Panc1 (cell line): ENCODE data around the gene CYCS. TPM values are rescaled to one million over a fixed set of nuclear protein-coding genes. Genes with fewer than 3 reads are reported as not detected.

Source experiments
- ATAC-seq: fragments of 200-7000 bp; cut with Tn5 transposase; 2 replicates; pipeline ENCODE4 v1.9.1; 2020; ENCODE audit warnings: mild to moderate bottlenecking, moderate library complexity
- BruUV-seq: library from RNA; stranded (reverse); fragments of 400-500 nt; replicated peaks from 2 replicates; lab custom pipeline; 2021; lab: Mats Ljungman, UMichigan
- CTCF ChIA-PET: fragments of 300-600 bp; sonication (Branson Sonifier 250); formaldehyde crosslinking; loops from one replicate; lab custom pipeline; 2022; ENCODE audit warnings: antibody characterized with exemption; lab: Charles Lee
- POLR2A ChIA-PET: fragments of 300-600 bp; sonication (Branson Sonifier 250); formaldehyde crosslinking; loops from one replicate; lab custom pipeline; 2022; ENCODE audit warnings: antibody characterized with exemption; lab: Charles Lee
- DNase-seq: peaks from one replicate; pipeline ENCODE4 v3.0.0-alpha.2; 2010; ENCODE audit warnings: low read depth, low spot score
- H3K27ac ChIP-seq: 2 replicates; pipeline ENCODE4 v1.5.1; 2011; ENCODE audit warnings: mild to moderate bottlenecking, low read length, inconsistent platforms
- H3K27me3 ChIP-seq: fragments of 200-500 bp; sonication (Bioruptor generic); 2 replicates; pipeline ENCODE4 v1.6.0; 2014; ENCODE audit warnings: low read length, inconsistent platforms; ENCODE audit not compliant: control insufficient read depth, insufficient read depth
- H3K36me3 ChIP-seq: fragments of 200-500 bp; sonication (Bioruptor generic); 2 replicates; pipeline ENCODE4 v1.5.1; 2014; ENCODE audit warnings: inconsistent platforms, mild to moderate bottlenecking, low read length, moderate library complexity; ENCODE audit not compliant: control insufficient read depth, insufficient read depth
- H3K4me1 ChIP-seq: 2 replicates; pipeline ENCODE4 v1.5.1; 2011; ENCODE audit warnings: inconsistent platforms, mild to moderate bottlenecking, low read length, moderate library complexity; ENCODE audit not compliant: control insufficient read depth, insufficient read depth
- H3K4me3 ChIP-seq, 2 experiments: 2 replicates each; pipeline ENCODE4 v1.5.1; 2011 to 2012; ENCODE audit warnings: low read depth in 2 of 2, low read length in 2 of 2, mild to moderate bottlenecking in 2 of 2, inconsistent platforms in 1 of 2, moderate library complexity in 1 of 2
- H3K9me3 ChIP-seq: fragments of 200-500 bp; sonication (Bioruptor generic); 2 replicates; pipeline ENCODE4 v1.5.1; 2014; ENCODE audit warnings: low read depth, mild to moderate bottlenecking, inconsistent platforms, low read length, moderate library complexity; ENCODE audit not compliant: control insufficient read depth, insufficient read depth
- POLR2AphosphoS5 ChIP-seq: IDR thresholded peaks from 2 replicates; pipeline ENCODE4 v1.6.1; 2012; ENCODE audit warnings: mild to moderate bottlenecking, low read depth, low read length, moderate library complexity
- SIN3A ChIP-seq: IDR thresholded peaks from 2 replicates; pipeline ENCODE4 v1.6.1; 2012; ENCODE audit warnings: low read depth, mild to moderate bottlenecking, low read length, moderate library complexity, borderline replicate concordance; ENCODE audit not compliant: insufficient read depth
- TCF7L2 ChIP-seq: IDR thresholded peaks from 2 replicates; pipeline ENCODE4 v1.6.1; 2011; ENCODE audit warnings: mild to moderate bottlenecking, low read depth, low read length, inconsistent platforms
- in situ Hi-C: cut with HindIII; loops from 2 replicates; pipeline ENCODE4 v1.10.0; 2016; ENCODE audit warnings: low sequenced_read_pairs, low pct_unique_long_range_greater_than_20kb
- intact Hi-C: fragments of 100-400 bp; cut with micrococcal nuclease; formaldehyde crosslinking; loops from one replicate; pipeline ENCODE4 v1.10.0; 2022; ENCODE audit not compliant: unreplicated experiment
- total RNA-seq: library from RNA; stranded (reverse); gene quantifications from one replicate; pipeline ENCODE4 v1.2.1, GENCODE V29; 2021; ENCODE audit not compliant: unreplicated experiment
- TF ChIP-seq, protein P1 (sequence below): fragments of 450-650 bp; IDR thresholded peaks from 2 replicates; pipeline ENCODE4 v1.5.1; 2017; ENCODE audit warnings: mild to moderate bottlenecking
- TF ChIP-seq, protein P2 (sequence below), 2 experiments: IDR thresholded peaks; 2 replicates each; pipeline ENCODE4 v1.6.1; 2011 to 2012; ENCODE audit warnings: low read depth in 2 of 2, control low read depth in 1 of 2, low read length in 1 of 2, mild to moderate bottlenecking in 1 of 2, moderate library complexity in 1 of 2; ENCODE audit not compliant: insufficient read depth in 1 of 2

Gene CYCS
- total RNA-seq, 1 experiment from 2014 or later: 245 TPM

DNA sequence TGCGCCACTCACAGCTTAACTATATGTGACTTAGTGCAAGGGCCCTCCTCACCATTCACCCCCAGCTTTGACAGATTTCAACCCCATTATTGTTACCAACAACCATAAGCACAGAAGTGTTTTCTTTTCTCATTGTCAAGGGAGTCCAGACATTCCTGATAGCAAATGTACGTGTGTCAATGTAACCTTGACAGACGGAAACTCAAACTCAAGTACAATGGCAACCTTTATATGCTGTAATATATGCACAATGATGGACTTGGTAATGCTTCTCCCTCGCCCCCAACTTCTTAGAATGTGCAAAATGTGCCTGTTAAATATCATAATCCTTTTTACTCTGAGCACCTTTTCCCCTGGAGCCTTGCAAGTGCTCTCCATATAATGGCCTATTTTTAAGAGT is 34.7 kb downstream of the CYCS start:
- H3K4me3 ChIP-seq: no peak overlapping the region
- H3K27ac ChIP-seq: no peak overlapping the region
- no peak for ATAC-seq
- CTCF ChIA-PET: interaction anchor here (0.9 kb wide), 2 partner anchors 21 to 278 kb away, joined by 3 to 5 read pairs; no protein-coding TSS in a partner anchor
- H3K27me3 ChIP-seq: peaks cover 6% of the 10 kb centered on the region; the same call in 1 of the 2 replicates
- no peak for DNase-seq
- no TSS peak for BruUV-seq
- POLR2A ChIA-PET: interaction anchor here (0.5 to 0.6 kb wide), 2 partner anchors 339 to 1536 kb away, joined by 3 to 9 read pairs; no protein-coding TSS in a partner anchor
- in situ Hi-C loops: no loop called here
- no peaks in the 10 kb centered on the region for H3K4me1 ChIP-seq
- no peaks in the 10 kb centered on the region for H3K36me3 ChIP-seq
- H3K9me3 ChIP-seq: no peaks in the 10 kb centered on the region
- intact Hi-C loops: loop anchor here (5.0 to 10.0 kb wide), 2 partner anchors 108 to 376 kb away; partner anchors contain the start of gene OSBPL3
- TF ChIP-seq, protein P1, sequence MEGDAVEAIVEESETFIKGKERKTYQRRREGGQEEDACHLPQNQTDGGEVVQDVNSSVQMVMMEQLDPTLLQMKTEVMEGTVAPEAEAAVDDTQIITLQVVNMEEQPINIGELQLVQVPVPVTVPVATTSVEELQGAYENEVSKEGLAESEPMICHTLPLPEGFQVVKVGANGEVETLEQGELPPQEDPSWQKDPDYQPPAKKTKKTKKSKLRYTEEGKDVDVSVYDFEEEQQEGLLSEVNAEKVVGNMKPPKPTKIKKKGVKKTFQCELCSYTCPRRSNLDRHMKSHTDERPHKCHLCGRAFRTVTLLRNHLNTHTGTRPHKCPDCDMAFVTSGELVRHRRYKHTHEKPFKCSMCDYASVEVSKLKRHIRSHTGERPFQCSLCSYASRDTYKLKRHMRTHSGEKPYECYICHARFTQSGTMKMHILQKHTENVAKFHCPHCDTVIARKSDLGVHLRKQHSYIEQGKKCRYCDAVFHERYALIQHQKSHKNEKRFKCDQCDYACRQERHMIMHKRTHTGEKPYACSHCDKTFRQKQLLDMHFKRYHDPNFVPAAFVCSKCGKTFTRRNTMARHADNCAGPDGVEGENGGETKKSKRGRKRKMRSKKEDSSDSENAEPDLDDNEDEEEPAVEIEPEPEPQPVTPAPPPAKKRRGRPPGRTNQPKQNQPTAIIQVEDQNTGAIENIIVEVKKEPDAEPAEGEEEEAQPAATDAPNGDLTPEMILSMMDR: no peak
- TF ChIP-seq, protein P2, sequence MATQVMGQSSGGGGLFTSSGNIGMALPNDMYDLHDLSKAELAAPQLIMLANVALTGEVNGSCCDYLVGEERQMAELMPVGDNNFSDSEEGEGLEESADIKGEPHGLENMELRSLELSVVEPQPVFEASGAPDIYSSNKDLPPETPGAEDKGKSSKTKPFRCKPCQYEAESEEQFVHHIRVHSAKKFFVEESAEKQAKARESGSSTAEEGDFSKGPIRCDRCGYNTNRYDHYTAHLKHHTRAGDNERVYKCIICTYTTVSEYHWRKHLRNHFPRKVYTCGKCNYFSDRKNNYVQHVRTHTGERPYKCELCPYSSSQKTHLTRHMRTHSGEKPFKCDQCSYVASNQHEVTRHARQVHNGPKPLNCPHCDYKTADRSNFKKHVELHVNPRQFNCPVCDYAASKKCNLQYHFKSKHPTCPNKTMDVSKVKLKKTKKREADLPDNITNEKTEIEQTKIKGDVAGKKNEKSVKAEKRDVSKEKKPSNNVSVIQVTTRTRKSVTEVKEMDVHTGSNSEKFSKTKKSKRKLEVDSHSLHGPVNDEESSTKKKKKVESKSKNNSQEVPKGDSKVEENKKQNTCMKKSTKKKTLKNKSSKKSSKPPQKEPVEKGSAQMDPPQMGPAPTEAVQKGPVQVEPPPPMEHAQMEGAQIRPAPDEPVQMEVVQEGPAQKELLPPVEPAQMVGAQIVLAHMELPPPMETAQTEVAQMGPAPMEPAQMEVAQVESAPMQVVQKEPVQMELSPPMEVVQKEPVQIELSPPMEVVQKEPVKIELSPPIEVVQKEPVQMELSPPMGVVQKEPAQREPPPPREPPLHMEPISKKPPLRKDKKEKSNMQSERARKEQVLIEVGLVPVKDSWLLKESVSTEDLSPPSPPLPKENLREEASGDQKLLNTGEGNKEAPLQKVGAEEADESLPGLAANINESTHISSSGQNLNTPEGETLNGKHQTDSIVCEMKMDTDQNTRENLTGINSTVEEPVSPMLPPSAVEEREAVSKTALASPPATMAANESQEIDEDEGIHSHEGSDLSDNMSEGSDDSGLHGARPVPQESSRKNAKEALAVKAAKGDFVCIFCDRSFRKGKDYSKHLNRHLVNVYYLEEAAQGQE (IDR thresholded peaks at IDR 0.05; ENCODE audit: insufficient read depth in 1 of 2, low read depth in 2 of 2, low read length in 1 of 2): no peak
- no peak for TF ChIP-seq TCF7L2
- TF ChIP-seq SIN3A: no peak
- TF ChIP-seq POLR2AphosphoS5: no peak

DNA sequence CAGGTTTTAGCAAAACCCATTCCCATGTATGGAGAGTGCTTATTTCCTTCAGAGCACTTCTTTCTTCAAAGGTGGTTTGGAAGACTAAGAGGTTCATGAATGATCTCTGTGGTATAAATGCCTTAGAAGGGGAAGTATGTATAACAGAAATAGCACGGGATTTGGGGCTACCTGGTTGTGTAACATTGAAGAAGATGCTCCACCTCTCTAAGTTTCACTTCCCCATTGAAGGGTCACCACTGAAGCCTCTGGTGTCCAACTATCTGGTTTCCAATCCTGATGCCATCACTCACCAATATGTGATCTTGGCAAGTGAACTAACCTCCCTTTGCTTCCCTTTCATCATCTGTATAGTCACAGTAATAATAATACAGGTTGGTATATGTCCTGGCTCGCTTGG is 37.2 kb downstream of the CYCS start:
- no peaks in the 10 kb centered on the region for H3K4me1 ChIP-seq
- POLR2A ChIA-PET: no interaction called here
- BruUV-seq: no TSS peak
- intact Hi-C loops (no loop called here), in situ Hi-C loops (no loop called here)
- CTCF ChIA-PET: no interaction called here
- H3K36me3 ChIP-seq: no peaks in the 10 kb centered on the region
- TF ChIP-seq TCF7L2 (no peak), POLR2AphosphoS5 (no peak), SIN3A (no peak)
- TF ChIP-seq, protein P2 (IDR thresholded peaks at IDR 0.05; ENCODE audit: insufficient read depth in 1 of 2, low read depth in 2 of 2, low read length in 1 of 2): no peak
- TF ChIP-seq, protein P1: no peak
- no peak for ATAC-seq
- H3K9me3 ChIP-seq: no peaks in the 10 kb centered on the region
- no peak overlapping the region for H3K4me3 ChIP-seq
- no peak for DNase-seq
- H3K27ac ChIP-seq: no peak overlapping the region
- peaks cover 6% of the 10 kb centered on the region; the same call in 1 of the 2 replicates for H3K27me3 ChIP-seq
